Ammon's horn (tissue), 1 donor: ENCODE measurements around the gene TFB2M.

ENCODE experiments used
- DNase-seq: peaks from one replicate; pipeline ENCODE4 v3.0.0-alpha.2; 2016; ENCODE audit warnings: low spot score

The TFB2M gene

GRCh38 chr1:246512635-246513034 lies 53.4 kb downstream of the TFB2M start:
- DNase-seq = no peak

DNA sequence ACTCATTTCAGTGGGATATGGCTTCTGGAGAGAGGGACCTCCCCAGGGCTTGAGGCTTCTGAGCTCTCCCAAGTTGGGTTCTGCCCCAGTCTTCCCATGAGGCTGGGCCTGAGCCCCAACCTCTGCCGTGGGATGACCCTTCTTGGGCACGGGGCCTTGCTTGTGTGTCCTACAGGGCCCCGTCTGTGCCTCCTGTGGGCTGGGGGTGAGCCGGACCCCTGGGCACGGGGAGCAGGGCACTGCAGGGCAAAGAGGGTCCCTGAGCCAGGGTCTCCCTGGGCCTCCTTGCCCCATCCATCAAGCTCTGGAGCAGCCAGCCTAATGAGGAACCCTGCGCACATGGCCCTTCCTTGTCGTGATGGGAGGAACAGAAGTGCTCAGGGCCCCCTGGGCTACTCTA lies 53.8 kb downstream of the TFB2M start:
- no peak for DNase-seq

DNA sequence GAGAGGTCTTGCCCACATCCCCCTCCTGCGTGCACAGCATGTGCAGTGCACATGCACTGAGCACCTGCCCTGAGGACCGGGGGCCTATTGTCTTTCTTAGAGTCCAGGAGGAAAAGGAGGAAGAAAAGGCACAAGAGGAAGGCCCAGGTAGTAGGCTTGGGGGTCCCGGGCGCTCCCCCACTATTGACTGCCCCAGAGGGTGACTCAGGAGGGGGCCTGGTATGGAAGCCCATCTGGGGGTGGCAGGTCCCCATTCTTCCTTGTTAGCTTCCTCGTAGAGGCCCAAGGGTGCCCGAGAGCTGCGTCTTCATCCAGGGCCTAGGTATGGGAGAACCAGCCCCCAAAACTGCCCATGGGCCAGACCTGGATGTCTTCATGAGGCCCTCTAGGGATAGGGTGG lies 54.9 kb downstream of the TFB2M start:
- no peak for DNase-seq

DNA sequence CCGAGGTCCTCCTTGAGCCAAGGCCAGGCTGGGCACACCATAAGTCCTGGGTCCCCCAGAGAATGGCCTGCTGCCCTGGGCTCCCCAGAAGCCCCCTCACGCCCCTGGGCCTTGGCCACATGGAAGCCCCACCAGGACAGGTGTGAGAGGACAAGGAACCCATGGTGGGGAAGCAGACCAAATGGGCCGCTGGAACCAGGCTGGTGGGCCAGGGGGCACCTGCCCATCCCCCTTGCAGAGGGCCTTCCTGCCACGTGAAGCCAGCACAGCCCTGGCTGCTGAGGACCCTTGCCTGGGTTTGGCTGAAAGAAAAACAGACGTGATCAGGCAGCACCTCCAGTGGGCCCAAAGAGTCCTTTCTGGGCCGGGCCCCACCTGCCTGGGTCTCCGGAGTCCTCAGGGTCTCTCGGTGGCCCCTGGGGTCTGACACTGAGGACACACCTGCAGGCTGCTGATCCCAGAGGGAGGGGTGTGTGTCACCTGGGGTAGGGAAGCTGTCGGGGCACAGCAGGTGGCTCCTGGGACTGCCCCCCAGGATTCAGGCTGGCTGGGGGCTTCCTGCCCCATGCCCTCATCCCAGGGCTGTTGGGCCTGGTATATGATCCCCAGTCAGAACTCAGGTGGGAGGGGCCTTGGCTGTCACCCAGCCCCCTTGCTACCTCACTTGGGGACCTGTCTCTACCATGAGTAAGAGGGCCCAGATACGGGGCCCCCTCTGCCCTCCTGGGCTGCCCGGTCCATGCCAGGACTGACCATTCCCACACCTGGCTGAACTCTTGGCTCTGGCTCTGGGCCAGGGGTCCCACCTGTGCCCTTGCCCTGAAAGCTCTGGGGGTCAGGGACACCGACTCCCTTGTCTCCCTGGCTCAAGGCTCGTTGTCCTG lies 55.7 kb downstream of the TFB2M start:
- DNase-seq = no peak

GRCh38 chr1:246508897-246509688 lies 57.0 kb downstream of the TFB2M start:
- DNase-seq = no peak

DNA sequence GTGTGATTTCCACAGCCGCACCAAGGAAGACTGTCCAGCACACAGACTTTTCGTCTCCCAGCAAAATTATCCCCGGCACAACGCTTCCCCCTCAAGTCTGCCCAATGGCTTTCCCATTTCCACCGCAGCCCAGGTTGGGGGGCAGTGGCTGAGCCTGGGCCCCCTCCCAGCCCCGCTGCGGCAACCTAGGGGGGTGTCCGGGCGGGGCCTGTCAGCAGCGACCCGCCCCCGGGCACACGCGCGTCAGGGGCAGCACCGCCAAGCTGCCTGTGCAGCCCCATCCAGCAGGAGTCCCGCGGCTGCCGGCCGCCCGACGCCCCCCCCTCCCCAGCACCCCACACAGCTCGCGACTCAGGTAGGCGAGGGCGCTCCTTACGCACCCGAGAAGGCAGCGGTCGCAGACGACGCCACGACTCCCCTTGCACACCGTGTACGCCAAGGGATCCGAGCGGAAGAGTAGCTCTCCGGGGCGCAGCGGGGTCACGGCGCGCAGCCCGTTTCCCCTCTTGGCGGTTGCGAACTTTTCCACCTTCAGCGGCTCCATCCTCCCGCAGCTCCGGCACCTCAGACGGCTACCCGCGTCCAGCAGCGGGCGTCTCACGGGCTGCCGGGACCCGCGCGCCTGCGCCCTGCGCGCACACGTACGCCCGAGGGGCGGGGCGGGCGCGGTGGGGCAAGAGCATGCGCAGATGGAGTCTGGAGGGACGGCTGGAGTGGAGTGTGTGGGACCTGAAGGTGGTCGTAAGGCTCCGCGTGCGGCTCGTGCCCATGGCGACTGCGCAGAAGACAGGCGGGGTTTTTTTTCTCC lies 59.2 kb downstream of the TFB2M start, which contains the start of gene SMYD3:
TSS of gene SMYD3 (minus strand) at position 606 of the 808 bp plus-strand sequence.
- DNase-seq = peak; percentile 85

GRCh38 chr1:246506367-246506673 lies 59.7 kb downstream of the TFB2M start:
- no peak for DNase-seq

DNA sequence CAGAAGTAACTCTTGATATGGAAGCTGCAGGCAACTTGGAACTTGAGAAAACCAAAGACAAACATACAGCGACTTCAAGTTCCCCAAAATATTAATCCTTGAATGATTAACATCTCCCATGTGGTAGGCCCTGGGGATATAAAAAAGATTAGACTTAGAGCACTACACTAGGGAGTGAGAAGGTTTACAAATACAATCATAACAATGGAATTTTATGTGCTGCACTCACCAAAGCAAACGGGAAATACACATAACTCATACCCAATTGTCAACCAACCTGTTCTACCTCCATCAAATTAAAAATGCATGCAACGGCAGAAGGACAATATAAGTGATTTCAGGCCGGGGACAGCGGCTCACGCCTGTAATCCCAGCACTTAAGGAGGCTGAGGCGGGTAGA lies 62.7 kb downstream of the TFB2M start:
- no peak for DNase-seq

GRCh38 chr1:246497331-246497915 lies 68.6 kb downstream of the TFB2M start:
- peak; percentile 79 for DNase-seq

DNA sequence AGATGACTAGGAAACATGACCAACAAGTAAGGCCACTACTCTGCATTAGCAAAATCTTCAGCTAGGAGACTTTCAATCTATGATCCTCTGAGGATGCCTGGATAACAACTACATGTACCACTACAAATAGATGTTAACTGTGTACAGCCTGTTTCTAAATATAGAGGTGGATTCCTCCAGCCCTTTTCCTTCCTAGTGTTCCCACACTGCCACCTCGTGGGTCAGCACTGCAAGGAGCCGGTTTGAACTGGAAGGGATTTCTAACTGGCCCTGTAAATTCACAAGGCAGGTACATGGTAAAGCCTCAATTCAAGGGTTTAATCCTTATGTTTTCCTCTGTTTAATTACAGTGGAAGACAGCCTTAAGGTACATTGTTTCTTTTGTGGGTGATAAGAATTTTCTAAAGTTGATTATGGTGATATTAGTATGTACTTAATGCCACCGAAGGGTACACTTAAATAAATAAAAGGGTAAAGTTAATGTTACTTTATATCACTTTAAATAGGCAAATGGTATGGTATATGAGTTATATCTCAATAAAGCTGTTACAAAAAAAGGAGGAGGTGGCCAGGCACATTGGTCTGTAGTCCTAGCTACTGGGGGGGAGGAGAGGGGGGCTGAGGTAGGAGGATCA lies 73.3 kb downstream of the TFB2M start:
- DNase-seq = peak; percentile 84

DNA sequence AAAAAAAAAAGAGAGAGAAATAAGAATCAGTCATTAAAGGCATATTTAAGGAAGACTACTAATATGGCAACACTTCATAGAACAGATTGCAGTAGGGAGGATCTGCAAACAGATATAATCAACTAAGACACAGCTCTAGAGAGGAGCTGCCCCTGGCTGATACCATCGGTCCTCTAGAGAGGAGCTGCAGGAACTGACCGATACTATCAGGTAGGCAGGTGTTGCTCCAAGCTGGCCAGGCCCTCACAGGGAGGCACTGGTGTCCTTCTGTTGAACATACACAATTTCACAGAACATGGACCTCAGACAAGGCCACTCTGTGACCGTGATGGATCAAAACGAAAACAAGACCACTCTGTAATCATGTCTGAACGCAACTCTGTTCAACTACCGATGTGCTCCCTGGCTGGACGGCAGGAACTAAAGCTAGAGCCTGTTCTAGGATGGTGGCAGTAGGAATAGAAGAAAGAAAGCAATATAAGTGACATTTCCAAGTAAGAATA lies 74.5 kb downstream of the TFB2M start:
- DNase-seq = no peak
